DOHH2 (cell line): ENCODE results near the gene CRYBA1.
A peak's percentile ranks its signal among the peaks of the same experiment; 100 is the strongest.

ENCODE experiments used
- H3F3A ChIP-seq: fragments of 200-600 bp; sonication (generic), shearing (Covaris generic); 2 replicates; pipeline ENCODE4 v1.6.0; 2016; ENCODE audit warnings: antibody characterized with exemption, mild to moderate bottlenecking; ENCODE audit not compliant: control insufficient read depth, insufficient read depth
- H3K27ac ChIP-seq: fragments of 200-600 bp; sonication (generic); 2 replicates; pipeline ENCODE4 v1.5.1; 2014; ENCODE audit warnings: low read depth, mild to moderate bottlenecking, low read length, moderate library complexity
- H3K27me3 ChIP-seq: fragments of 200-600 bp; sonication (generic); 2 replicates; pipeline ENCODE4 v1.6.1; 2014; ENCODE audit warnings: mild to moderate bottlenecking, low read length, mixed read lengths; ENCODE audit not compliant: control insufficient read depth
- H3K36me3 ChIP-seq: fragments of 200-600 bp; sonication (generic); 2 replicates; pipeline ENCODE4 v1.6.1; 2014; ENCODE audit warnings: mild to moderate bottlenecking, low read length, moderate library complexity, mixed read lengths; ENCODE audit not compliant: control insufficient read depth
- H3K4me1 ChIP-seq: fragments of 200-600 bp; sonication (generic); 2 replicates; pipeline ENCODE4 v1.6.1; 2014; ENCODE audit warnings: mild to moderate bottlenecking, low read length, mixed read lengths; ENCODE audit not compliant: control insufficient read depth
- H3K4me2 ChIP-seq: fragments of 200-600 bp; sonication (generic); 2 replicates; pipeline ENCODE4 v1.6.0; 2014; ENCODE audit warnings: mild to moderate bottlenecking, low read length, moderate library complexity
- H3K4me3 ChIP-seq: fragments of 200-600 bp; sonication (generic); 2 replicates; pipeline ENCODE4 v1.5.1; 2014; ENCODE audit warnings: mild to moderate bottlenecking, low read length, mixed read lengths
- H3K79me2 ChIP-seq: fragments of 200-600 bp; sonication (generic); 2 replicates; pipeline ENCODE4 v1.6.1; 2014; ENCODE audit warnings: mild to moderate bottlenecking, low read length, mixed read lengths; ENCODE audit not compliant: control insufficient read depth
- H3K9me2 ChIP-seq: fragments of 200-600 bp; sonication (generic); replicated peaks from 2 replicates; pipeline ENCODE4 v1.6.1; 2014; ENCODE audit warnings: mild to moderate bottlenecking, low read length, mixed read lengths; ENCODE audit not compliant: control insufficient read depth
- H3K9me3 ChIP-seq: fragments of 200-600 bp; sonication (generic); 2 replicates; pipeline ENCODE4 v1.6.1; 2014; ENCODE audit warnings: antibody characterized with exemption, low read length, mixed read lengths; ENCODE audit not compliant: control insufficient read depth, insufficient read depth
- H4K20me1 ChIP-seq: fragments of 200-600 bp; sonication (generic); 2 replicates; pipeline ENCODE4 v1.6.0; 2014; ENCODE audit warnings: low read depth, mild to moderate bottlenecking, antibody characterized with exemption, low read length, moderate library complexity; ENCODE audit not compliant: control insufficient read depth, insufficient read depth
- EZH2phosphoT487 ChIP-seq: fragments of 200-600 bp; sonication (generic); IDR thresholded peaks from 2 replicates; pipeline ENCODE4 v1.6.1; 2017; ENCODE audit warnings: borderline replicate concordance, mild to moderate bottlenecking, antibody characterized with exemption, low read length, moderate library complexity, mixed read lengths
- TF ChIP-seq, protein P1 (sequence below): fragments of 200-600 bp; sonication (generic); IDR thresholded peaks from one replicate; pipeline ENCODE4 v1.5.1; 2014; ENCODE audit warnings: antibody characterized with exemption, mild to moderate bottlenecking, low read depth, low read length; ENCODE audit not compliant: poor library complexity, severe bottlenecking

The CRYBA1 gene

DNA sequence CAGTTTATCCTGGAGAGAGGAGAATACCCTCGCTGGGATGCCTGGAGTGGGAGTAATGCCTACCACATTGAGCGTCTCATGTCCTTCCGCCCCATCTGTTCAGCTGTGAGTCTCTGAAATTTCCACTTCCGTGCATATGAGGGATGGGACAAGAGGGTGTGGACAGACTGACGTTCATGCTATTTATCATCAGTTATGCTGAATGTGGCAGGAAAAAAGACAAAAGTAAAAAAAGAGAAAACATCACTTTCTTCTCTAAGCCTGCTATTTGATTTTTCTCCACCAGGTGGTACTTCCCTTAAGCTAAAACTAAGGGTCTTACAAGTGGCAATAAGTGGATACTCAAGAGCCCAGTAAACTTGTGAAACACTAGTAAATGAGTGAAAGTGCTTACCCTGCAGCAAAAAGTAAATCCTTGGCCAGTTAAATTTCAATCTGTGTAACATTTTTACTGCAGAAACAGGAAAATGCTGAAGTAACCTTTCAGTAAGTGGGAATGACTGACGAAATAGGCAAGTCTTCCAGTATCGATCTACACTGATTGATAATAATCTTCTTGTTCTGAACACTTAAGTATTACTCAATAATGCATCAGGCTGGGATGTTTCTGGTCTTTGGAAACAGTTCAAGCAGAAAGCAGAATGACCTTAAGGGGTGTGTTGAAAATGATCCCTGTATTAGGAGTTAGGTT lies 5.6 kb downstream of the CRYBA1 start:
- Histone ChIP-seq H3K36me3 (0 out of 2 replicates have a peak, but pooled peaks cover 2% of the 10 kb centered on the region), H3K9me2 (no peaks in the 10 kb centered on the region), H3K9me3 (no peaks in the 10 kb centered on the region), H3K4me1 (peaks cover 1% of the 10 kb centered on the region), H3K27ac (no peak overlapping the region), H3K4me2 (no peak overlapping the region), H3F3A (peaks cover 43% of the 10 kb centered on the region), H3K4me3 (no peak overlapping the region), H3K79me2 (no peaks in the 10 kb centered on the region), H4K20me1 (no peaks in the 10 kb centered on the region; the same call in 1 of the 2 replicates), H3K27me3 (no peaks in the 10 kb centered on the region)
- TF ChIP-seq, protein P1, sequence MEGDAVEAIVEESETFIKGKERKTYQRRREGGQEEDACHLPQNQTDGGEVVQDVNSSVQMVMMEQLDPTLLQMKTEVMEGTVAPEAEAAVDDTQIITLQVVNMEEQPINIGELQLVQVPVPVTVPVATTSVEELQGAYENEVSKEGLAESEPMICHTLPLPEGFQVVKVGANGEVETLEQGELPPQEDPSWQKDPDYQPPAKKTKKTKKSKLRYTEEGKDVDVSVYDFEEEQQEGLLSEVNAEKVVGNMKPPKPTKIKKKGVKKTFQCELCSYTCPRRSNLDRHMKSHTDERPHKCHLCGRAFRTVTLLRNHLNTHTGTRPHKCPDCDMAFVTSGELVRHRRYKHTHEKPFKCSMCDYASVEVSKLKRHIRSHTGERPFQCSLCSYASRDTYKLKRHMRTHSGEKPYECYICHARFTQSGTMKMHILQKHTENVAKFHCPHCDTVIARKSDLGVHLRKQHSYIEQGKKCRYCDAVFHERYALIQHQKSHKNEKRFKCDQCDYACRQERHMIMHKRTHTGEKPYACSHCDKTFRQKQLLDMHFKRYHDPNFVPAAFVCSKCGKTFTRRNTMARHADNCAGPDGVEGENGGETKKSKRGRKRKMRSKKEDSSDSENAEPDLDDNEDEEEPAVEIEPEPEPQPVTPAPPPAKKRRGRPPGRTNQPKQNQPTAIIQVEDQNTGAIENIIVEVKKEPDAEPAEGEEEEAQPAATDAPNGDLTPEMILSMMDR: peak; percentile 79
- no peak for TF ChIP-seq EZH2phosphoT487

DNA sequence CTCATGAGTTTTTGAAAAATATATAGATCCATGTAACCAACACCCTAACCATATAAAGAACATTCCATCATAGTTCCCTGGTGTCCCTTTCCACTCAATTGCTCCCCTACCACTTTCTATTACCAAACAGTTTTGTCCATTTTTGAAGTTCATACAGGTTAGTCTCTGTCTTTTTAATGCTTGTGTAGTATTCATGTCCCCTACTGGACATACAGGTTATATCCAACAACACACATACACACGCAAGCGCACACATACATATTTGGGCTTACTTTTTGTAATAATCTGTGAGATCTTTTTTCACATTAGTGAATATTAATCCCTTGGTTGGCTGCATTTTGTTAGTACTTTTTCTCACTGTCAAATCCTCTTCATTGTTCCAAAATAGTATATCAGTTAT lies 6.4 kb downstream of the CRYBA1 start:
- TF ChIP-seq EZH2phosphoT487: no peak
- TF ChIP-seq, protein P1: no peak
- H3K4me1 ChIP-seq: no peaks in the 10 kb centered on the region
- peaks cover 3% of the 10 kb centered on the region; the same call in 1 of the 2 replicates for H4K20me1 ChIP-seq
- no peak overlapping the region for H3K4me3 ChIP-seq
- H3K36me3 ChIP-seq: 0 out of 2 replicates have a peak, but pooled peaks cover 2% of the 10 kb centered on the region
- H3K79me2 ChIP-seq: no peaks in the 10 kb centered on the region
- H3K9me3 ChIP-seq: no peaks in the 10 kb centered on the region
- H3K9me2 ChIP-seq: no peaks in the 10 kb centered on the region
- no peaks in the 10 kb centered on the region for H3K27me3 ChIP-seq
- H3K27ac ChIP-seq: no peak overlapping the region
- no peak overlapping the region for H3K4me2 ChIP-seq
- H3F3A ChIP-seq: peaks cover 51% of the 10 kb centered on the region

DNA sequence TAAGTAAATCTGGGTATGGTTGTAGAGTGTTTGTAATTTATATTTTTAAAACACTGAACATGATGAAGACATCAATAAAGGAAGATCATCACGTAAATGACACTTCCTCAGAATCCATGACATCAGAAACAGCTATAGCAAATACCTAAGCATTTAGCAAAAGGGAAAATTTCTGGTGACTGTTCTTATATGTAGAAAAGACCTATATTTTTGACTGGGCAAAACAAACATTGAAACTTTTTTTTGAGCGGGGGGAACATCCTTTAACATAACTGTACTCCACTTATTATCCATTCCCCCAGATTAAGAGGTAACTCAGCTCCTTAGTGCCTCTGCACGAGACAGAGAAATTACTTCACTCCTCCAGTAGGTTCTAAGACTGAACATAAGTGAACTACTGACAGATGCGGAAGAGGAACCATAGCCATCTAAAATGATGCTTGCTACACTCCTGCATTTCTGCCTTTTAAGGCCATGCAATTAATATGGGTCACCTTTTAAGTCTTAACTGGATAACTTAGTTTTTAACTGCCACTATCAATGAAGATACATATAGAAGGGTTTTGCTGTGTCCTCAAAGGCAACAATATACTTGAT lies 9.4 kb downstream of the CRYBA1 start:
- Histone ChIP-seq H3K79me2 (peaks cover 4% of the 10 kb centered on the region; the same call in 1 of the 2 replicates), H3K9me2 (no peaks in the 10 kb centered on the region), H3K4me2 (no peak overlapping the region), H3K4me1 (no peaks in the 10 kb centered on the region), H3K36me3 (peaks cover 30% of the 10 kb centered on the region), H3F3A (peaks cover 76% of the 10 kb centered on the region), H3K4me3 (no peak overlapping the region), H3K27me3 (no peaks in the 10 kb centered on the region), H3K9me3 (no peaks in the 10 kb centered on the region), H3K27ac (no peak overlapping the region), H4K20me1 (peaks cover 9% of the 10 kb centered on the region)
- TF ChIP-seq EZH2phosphoT487: no peak
- TF ChIP-seq, protein P1: no peak
